Measurements from ENCODE around the gene TSC22D4. TPM values are rescaled to one million over a fixed set of nuclear protein-coding genes. Genes with fewer than 3 reads are reported as not detected.

TSC22D4 gene
- total RNA-seq, 2 donors from 2014 or later = 25.7 to 45.5 TPM

DNA sequence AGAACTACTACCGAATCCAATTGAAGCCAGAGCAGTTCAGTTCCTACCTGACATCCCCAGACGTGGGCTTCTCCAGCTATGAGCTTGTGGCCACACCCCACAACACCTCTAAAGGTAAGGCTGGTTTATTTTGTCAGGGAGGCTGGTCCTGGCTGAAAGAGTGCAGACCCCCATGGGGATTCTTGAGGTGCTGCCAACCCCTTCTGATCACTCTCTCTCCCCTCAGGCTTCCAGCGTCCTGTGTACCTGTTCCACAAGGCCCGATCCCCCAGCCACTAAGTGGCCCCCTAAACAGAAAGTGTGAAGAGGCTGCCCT, 45.8 kb downstream of the TSC22D4 start:
- Histone ChIP-seq H3K27ac (no peak overlapping the region), H3K4me3 (no peak overlapping the region), H3K36me3 (peaks cover 20% of the 10 kb centered on the region), H3K9me3 (no peaks in the 10 kb centered on the region), H3K27me3 (replicated peaks; ENCODE audit: insufficient read depth) (no peaks in the 10 kb centered on the region), H3K4me1 (ENCODE audit: control insufficient read depth in 1 of 2, low read depth in 2 of 2) (peaks cover 19 to 44% of the 10 kb centered on the region in 2 donors)
- ATAC-seq (ENCODE audit: insufficient number of reproducible peaks, low FRiP score, low read depth) (no peak), DNase-seq (ENCODE audit: low spot score) (no peak)
- TF ChIP-seq, protein P1, sequence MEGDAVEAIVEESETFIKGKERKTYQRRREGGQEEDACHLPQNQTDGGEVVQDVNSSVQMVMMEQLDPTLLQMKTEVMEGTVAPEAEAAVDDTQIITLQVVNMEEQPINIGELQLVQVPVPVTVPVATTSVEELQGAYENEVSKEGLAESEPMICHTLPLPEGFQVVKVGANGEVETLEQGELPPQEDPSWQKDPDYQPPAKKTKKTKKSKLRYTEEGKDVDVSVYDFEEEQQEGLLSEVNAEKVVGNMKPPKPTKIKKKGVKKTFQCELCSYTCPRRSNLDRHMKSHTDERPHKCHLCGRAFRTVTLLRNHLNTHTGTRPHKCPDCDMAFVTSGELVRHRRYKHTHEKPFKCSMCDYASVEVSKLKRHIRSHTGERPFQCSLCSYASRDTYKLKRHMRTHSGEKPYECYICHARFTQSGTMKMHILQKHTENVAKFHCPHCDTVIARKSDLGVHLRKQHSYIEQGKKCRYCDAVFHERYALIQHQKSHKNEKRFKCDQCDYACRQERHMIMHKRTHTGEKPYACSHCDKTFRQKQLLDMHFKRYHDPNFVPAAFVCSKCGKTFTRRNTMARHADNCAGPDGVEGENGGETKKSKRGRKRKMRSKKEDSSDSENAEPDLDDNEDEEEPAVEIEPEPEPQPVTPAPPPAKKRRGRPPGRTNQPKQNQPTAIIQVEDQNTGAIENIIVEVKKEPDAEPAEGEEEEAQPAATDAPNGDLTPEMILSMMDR (IDR thresholded peaks at IDR 0.05) = no peak

DNA sequence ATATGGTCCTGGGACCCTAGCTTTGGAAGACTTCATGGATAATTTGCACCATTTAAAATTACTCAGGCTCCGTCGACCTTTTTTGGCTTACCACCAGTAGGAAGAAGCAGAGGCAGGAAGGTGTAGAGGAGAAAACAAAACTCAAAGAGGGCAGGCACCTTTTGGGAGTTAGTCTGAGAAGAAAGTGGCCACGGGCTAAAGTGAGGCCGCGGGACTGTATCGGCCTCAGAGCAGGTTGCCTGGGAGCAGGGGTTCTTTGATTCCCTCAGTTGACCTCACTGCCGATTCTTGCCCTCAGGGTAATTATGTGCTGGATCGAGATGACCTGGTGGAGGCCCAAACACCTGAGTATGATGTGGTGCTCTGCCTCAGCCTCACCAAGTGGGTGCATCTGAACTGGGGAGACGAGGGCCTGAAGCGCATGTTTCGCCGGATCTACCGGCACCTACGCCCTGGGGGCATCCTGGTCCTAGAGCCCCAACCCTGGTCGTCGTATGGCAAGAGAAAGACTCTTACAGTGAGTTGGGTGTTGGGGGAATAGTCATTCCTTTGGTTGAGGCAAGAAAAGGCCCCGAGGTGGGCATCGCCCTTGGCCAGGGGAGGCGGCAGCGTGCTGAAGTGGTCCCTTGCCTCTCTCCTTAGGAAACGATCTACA, 46.3 kb downstream of the TSC22D4 start:
- Histone ChIP-seq H3K4me1 (ENCODE audit: control insufficient read depth in 1 of 2, low read depth in 2 of 2) (peaks cover 21 to 47% of the 10 kb centered on the region in 2 donors), H3K27ac (no peak overlapping the region), H3K9me3 (no peaks in the 10 kb centered on the region), H3K36me3 (peaks cover 20% of the 10 kb centered on the region), H3K27me3 (replicated peaks; ENCODE audit: insufficient read depth) (no peaks in the 10 kb centered on the region), H3K4me3 (no peak overlapping the region)
- no peak for ATAC-seq (ENCODE audit: insufficient number of reproducible peaks, low FRiP score, low read depth)
- no peak for DNase-seq (ENCODE audit: low spot score)
- TF ChIP-seq, protein P1 (IDR thresholded peaks at IDR 0.05) = no peak

DNA sequence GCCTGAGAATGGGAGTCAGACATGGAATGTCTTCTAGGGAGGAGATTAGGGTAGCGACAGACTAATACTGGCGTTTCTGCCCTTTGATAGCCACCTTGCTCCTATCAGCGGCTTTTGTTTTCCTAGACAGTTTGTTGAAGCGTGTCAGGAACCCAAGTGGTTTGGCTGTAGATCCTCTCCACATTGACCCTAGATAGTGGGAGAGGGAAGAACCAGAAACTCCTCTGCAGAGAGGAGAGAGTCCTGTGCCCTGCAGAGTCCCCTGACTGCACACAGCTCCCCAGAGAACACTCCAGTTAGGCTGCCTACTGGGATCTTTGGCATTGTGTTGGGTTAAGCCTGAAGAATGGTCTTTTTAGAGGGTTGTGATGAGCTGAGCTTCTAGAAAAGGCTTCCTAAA, 47.0 kb downstream of the TSC22D4 start:
- no peak for DNase-seq (ENCODE audit: low spot score)
- H3K27me3 ChIP-seq (replicated peaks; ENCODE audit: insufficient read depth) = no peaks in the 10 kb centered on the region
- TF ChIP-seq, protein P1 (IDR thresholded peaks at IDR 0.05) = no peak
- no peak overlapping the region for H3K27ac ChIP-seq
- H3K4me3 ChIP-seq = no peak overlapping the region
- no peaks in the 10 kb centered on the region for H3K9me3 ChIP-seq
- peaks cover 24 to 50% of the 10 kb centered on the region in 2 donors for H3K4me1 ChIP-seq (ENCODE audit: control insufficient read depth in 1 of 2, low read depth in 2 of 2)
- no peak for ATAC-seq (ENCODE audit: insufficient number of reproducible peaks, low FRiP score, low read depth)
- peaks cover 20% of the 10 kb centered on the region for H3K36me3 ChIP-seq

DNA sequence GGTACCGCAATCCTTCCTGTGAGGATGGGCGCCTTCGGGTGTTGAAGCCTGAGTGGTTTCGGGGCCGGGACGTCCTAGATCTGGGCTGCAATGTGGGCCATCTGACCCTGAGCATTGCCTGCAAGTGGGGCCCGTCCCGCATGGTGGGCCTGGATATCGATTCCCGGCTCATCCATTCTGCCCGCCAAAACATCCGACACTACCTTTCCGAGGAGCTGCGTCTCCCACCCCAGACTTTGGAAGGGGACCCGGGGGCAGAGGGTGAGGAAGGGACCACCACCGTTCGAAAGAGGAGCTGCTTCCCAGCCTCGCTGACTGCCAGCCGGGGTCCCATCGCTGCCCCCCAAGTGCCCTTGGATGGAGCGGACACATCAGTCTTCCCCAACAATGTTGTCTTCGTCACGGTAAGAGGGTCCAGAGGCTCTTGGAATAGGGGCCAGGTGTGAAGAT, 47.7 kb downstream of the TSC22D4 start:
- no peak for DNase-seq (ENCODE audit: low spot score)
- H3K27me3 ChIP-seq (replicated peaks; ENCODE audit: insufficient read depth) = no peaks in the 10 kb centered on the region
- no peak for ATAC-seq (ENCODE audit: insufficient number of reproducible peaks, low FRiP score, low read depth)
- H3K27ac ChIP-seq = no peak overlapping the region
- H3K36me3 ChIP-seq = peaks cover 20% of the 10 kb centered on the region
- TF ChIP-seq, protein P1 (IDR thresholded peaks at IDR 0.05) = no peak
- H3K9me3 ChIP-seq = no peaks in the 10 kb centered on the region
- H3K4me3 ChIP-seq = peak overlapping the region; percentile 81
- H3K4me1 ChIP-seq (ENCODE audit: control insufficient read depth in 1 of 2, low read depth in 2 of 2) = peaks cover 24 to 50% of the 10 kb centered on the region in 2 donors

DNA sequence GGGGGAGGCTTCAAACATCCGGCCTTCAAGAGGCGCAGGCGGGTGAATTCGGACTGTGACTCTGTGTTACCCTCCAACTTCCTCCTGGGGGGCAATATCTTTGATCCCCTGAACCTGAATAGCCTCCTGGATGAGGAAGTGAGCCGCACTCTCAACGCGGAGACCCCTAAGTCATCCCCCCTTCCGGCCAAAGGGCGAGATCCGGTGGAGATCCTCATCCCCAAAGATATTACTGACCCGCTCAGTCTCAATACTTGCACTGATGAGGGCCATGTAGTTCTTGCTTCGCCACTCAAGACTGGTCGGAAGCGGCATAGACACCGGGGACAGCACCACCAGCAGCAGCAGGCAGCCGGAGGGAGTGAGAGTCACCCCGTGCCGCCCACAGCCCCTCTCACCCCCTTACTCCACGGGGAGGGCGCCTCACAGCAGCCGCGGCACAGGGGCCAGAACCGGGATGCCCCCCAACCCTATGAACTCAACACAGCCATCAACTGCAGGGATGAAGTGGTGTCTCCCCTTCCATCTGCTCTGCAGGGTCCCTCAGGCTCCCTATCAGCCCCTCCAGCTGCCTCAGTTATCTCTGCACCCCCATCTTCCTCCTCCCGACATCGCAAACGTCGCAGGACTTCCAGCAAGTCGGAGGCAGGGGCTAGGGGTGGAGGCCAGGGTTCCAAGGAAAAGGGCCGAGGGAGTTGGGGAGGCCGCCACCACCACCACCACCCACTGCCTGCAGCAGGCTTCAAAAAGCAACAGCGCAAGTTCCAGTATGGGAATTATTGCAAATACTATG, 48.3 kb downstream of the TSC22D4 start:
- Histone ChIP-seq H3K4me3 (peak overlapping the region; percentile 81), H3K36me3 (peaks cover 20% of the 10 kb centered on the region), H3K4me1 (ENCODE audit: control insufficient read depth in 1 of 2, low read depth in 2 of 2) (peaks cover 24 to 50% of the 10 kb centered on the region in 2 donors), H3K27me3 (replicated peaks; ENCODE audit: insufficient read depth) (no peaks in the 10 kb centered on the region), H3K9me3 (no peaks in the 10 kb centered on the region), H3K27ac (peak overlapping the region; percentile 99)
- no peak for DNase-seq (ENCODE audit: low spot score)
- TF ChIP-seq, protein P1 (IDR thresholded peaks at IDR 0.05) = no peak
- no peak for ATAC-seq (ENCODE audit: insufficient number of reproducible peaks, low FRiP score, low read depth)
